NT2/D1 (cell line): ENCODE results near the gene CA5A.

ENCODE experiments used
- DNase-seq: peaks from one replicate; pipeline ENCODE4 v3.0.0-alpha.2; 2011; ENCODE audit warnings: low read depth, low spot score
- H3K27me3 ChIP-seq: 2 replicates; pipeline ENCODE4 v1.6.0; 2011; ENCODE audit warnings: mild to moderate bottlenecking; ENCODE audit not compliant: insufficient read length, insufficient read depth
- H3K36me3 ChIP-seq: 2 replicates; pipeline ENCODE4 v1.6.1; 2011; ENCODE audit warnings: mild to moderate bottlenecking, low read length, mixed read lengths; ENCODE audit not compliant: insufficient read depth, insufficient read length
- H3K4me1 ChIP-seq: 2 replicates; pipeline ENCODE4 v1.5.1; 2011; ENCODE audit not compliant: insufficient read depth, insufficient read length
- H3K4me3 ChIP-seq: 2 replicates; pipeline ENCODE4 v1.5.1; 2011; ENCODE audit warnings: low read depth; ENCODE audit not compliant: insufficient read length
- H3K9ac ChIP-seq: 2 replicates; pipeline ENCODE4 v1.6.0; 2011; ENCODE audit warnings: low read depth; ENCODE audit not compliant: insufficient read length
- H3K9me3 ChIP-seq: 2 replicates; pipeline ENCODE4 v1.5.1; 2011; ENCODE audit warnings: mild to moderate bottlenecking, low read length; ENCODE audit not compliant: insufficient read depth
- SUZ12 ChIP-seq: IDR thresholded peaks from 2 replicates; pipeline ENCODE4 v1.6.1; 2011; ENCODE audit not compliant: insufficient read length, insufficient read depth; ENCODE audit errors: extremely low read depth
- YY1 ChIP-seq: IDR thresholded peaks from 2 replicates; pipeline ENCODE4 v1.6.1; 2011; ENCODE audit not compliant: insufficient read length, insufficient read depth
- ZNF274 ChIP-seq: IDR thresholded peaks from 2 replicates; pipeline ENCODE4 v1.6.1; 2011; ENCODE audit warnings: mild to moderate bottlenecking, low read depth, low read length

CA5A gene

DNA sequence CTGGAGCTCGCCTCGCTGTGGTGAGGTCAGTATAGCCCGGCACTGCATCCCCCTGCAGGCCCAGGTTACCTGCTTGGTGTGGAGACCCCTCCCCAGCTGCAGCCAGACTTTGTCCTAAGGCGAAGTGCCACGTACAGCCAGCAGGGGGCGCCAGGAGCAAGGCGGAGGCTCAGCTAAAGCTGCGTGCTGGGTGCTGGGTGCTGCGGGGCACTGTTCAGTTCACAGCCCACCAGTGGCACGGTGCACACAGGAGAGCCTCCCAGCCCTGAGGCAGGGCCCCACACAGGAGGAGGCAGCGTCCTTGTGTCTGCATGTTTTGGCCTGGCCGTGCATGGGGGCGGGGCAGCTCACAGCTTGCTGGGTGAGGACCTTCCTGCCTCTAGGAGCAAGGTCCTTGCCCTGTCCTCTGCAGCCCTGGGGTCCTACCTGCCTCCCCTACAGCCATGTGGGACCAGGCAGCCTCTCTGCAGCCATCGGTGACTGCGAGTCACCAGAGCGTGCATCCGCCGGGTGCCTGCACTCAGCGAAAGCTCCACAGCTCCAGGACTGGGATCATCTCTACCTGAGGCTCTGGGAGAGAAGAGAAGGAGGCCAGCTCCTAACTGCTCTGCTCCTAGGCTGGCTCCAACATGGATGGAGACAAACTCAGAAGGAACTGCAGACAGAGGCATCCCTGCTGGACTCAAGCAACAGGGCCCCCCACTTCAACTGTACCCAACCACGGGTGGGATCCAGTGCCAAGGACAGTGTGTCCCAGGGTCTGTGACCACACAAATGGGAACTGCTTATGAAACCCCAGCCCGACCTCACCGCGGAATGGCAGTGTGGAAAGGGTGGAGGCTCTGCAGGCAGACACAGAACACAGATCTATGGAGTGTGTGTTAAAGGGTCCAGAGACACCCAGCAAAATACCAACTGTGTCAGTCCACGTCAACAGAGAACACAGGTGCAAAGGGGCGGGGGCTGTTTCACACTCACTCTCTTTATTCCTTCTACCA, 86.0 kb downstream of the CA5A start:
- no peak for DNase-seq
- Histone ChIP-seq H3K27me3 (no peaks in the 10 kb centered on the region), H3K9ac (peak overlapping the region; percentile 18), H3K4me1 (peaks cover 58% of the 10 kb centered on the region), H3K9me3 (no peaks in the 10 kb centered on the region), H3K4me3 (no peak overlapping the region), H3K36me3 (peaks cover 94% of the 10 kb centered on the region)
- TF ChIP-seq SUZ12 = no peak
- no peak for TF ChIP-seq ZNF274
- no peak for TF ChIP-seq YY1

DNA sequence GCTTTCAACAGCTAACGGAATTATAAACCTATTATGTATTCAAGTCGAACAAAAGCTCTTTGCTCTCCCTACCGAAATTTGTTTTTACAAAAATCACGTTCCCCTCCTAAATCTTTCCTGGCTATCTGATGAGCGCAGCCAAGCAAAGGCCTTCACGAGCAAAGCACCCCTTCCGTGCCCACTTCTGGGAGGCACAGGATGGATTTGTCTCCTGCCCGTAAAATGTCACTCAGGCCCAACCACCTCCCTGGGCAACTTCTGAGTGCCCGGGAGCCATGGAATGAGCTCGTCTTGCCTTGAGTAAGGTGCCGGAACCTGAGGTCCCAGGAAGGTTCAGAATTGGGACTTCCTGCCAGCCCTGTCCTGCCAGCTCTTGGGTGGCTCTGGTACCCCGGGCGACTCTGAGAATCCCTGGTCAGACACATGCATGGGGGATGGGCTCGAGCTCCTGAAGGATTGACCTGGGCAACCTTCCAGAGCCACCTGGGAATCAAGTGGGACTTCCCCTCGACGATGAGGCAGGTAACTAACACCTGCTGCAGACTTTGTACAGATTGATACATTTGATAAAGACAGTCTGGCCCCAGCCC, 86.8 kb downstream of the CA5A start:
- no peak overlapping the region for H3K4me3 ChIP-seq
- no peaks in the 10 kb centered on the region for H3K9me3 ChIP-seq
- peaks cover 94% of the 10 kb centered on the region for H3K36me3 ChIP-seq
- H3K4me1 ChIP-seq = peaks cover 60% of the 10 kb centered on the region
- H3K9ac ChIP-seq = peak overlapping the region; percentile 18
- no peak for TF ChIP-seq SUZ12
- no peak for TF ChIP-seq ZNF274
- TF ChIP-seq YY1 = no peak
- DNase-seq = no peak
- H3K27me3 ChIP-seq = no peaks in the 10 kb centered on the region

- Histone ChIP-seq H3K27me3 (no peaks in the 10 kb centered on the region), H3K9ac (peak overlapping the region; percentile 57), H3K4me1 (peaks cover 66% of the 10 kb centered on the region), H3K36me3 (peaks cover 97% of the 10 kb centered on the region), H3K9me3 (no peaks in the 10 kb centered on the region), H3K4me3 (no peak overlapping the region)
- TF ChIP-seq SUZ12 = no peak
- TF ChIP-seq ZNF274 = no peak
- TF ChIP-seq YY1 = no peak
- no peak for DNase-seq
Observed at GRCh38 chr16:87848676-87849345, 87.5 kb downstream of the CA5A start.

GRCh38 chr16:87847785-87848675, 88.3 kb downstream of the CA5A start:
- no peak for DNase-seq
- peaks cover 99% of the 10 kb centered on the region for H3K36me3 ChIP-seq

DNA sequence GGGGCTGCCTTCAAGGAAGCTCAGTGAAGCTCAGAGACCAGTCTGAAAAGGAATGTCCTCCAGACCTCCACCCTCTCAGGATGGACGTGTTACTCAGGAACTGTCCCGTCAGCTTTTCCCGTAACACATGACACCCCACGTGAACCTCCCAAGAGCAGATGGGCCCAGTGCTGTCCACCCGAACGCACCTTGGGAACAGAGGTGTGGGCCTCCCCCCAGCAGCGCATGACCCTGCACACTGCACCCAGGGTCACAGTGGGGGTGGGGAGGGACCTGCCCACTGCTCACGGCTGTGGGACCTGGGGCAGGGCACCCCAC, 88.9 kb downstream of the CA5A start:
- H3K4me1 ChIP-seq = peaks cover 72% of the 10 kb centered on the region
- TF ChIP-seq SUZ12 (no peak), YY1 (no peak), ZNF274 (no peak)
- peaks cover 99% of the 10 kb centered on the region for H3K36me3 ChIP-seq
- no peak for DNase-seq
- no peaks in the 10 kb centered on the region for H3K9me3 ChIP-seq
- no peak overlapping the region for H3K4me3 ChIP-seq
- H3K9ac ChIP-seq = peak overlapping the region; percentile 36
- H3K27me3 ChIP-seq = no peaks in the 10 kb centered on the region

More at GRCh38 chr16:87847785-87848675, 88.3 kb downstream of the CA5A start:
- H3K9me3 ChIP-seq = no peaks in the 10 kb centered on the region
- H3K27me3 ChIP-seq = no peaks in the 10 kb centered on the region
- H3K4me1 ChIP-seq = peaks cover 68% of the 10 kb centered on the region
- TF ChIP-seq YY1 = no peak
- no peak for TF ChIP-seq SUZ12
- no peak for TF ChIP-seq ZNF274
- no peak overlapping the region for H3K4me3 ChIP-seq
- peak overlapping the region; percentile 57 for H3K9ac ChIP-seq

GRCh38 chr16:87846705-87847466, 89.4 kb downstream of the CA5A start:
- Histone ChIP-seq H3K9me3 (no peaks in the 10 kb centered on the region), H3K4me3 (no peak overlapping the region), H3K27me3 (no peaks in the 10 kb centered on the region), H3K36me3 (peaks cover 99% of the 10 kb centered on the region), H3K4me1 (peaks cover 68% of the 10 kb centered on the region), H3K9ac (peak overlapping the region; percentile 6)
- TF ChIP-seq SUZ12 (no peak), YY1 (no peak), ZNF274 (no peak)
- DNase-seq = no peak
